Stromal cell of bone marrow (primary cell): ENCODE measurements around the gene HOXB6.

Source experiments
- DNase-seq: peaks from one replicate; pipeline ENCODE4 v3.0.0-alpha.2; 2012; ENCODE audit warnings: low read depth

The HOXB6 gene

GRCh38 chr17:48578616-48579470 lies 25.9 kb downstream of the HOXB6 start:
- no peak for DNase-seq

- no peak for DNase-seq
Measured at GRCh38 chr17:48577946-48578615, 26.7 kb downstream of the HOXB6 start, which contains the start of gene HOXB4. TSS of gene HOXB4 (minus strand) at chr17:48578350. CDS start at chr17:48578319, 31 bp downstream.

DNA sequence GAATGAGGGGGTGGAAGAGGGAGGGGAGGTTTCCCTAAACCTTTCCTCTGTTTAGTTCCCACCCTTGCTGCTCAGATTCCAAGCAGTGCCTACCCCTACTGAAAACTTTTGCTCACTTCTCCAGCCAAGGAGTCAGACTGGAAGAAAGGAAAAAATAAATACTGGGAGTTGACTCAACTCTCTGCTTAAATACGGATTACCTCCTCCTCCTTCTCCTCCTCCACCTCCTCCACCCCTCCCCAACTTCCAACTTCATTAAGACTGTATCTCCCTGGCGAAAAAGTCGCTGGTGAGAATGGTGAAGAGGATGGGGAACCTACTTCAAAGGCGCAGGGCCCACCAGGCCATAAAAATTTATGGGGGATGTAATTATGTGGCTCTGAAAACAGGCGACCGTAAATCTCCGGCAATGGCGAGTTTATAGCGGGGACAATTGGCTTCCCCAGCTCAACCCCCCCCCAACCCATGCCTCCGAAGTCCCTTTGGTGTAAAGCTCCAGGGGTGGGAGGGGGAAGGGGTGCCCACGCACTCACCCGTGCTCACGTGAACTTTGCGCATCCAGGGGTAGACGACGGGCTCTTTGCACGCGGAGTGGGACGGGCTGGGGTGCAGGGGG lies 27.3 kb downstream of the HOXB6 start:
- no peak for DNase-seq

DNA sequence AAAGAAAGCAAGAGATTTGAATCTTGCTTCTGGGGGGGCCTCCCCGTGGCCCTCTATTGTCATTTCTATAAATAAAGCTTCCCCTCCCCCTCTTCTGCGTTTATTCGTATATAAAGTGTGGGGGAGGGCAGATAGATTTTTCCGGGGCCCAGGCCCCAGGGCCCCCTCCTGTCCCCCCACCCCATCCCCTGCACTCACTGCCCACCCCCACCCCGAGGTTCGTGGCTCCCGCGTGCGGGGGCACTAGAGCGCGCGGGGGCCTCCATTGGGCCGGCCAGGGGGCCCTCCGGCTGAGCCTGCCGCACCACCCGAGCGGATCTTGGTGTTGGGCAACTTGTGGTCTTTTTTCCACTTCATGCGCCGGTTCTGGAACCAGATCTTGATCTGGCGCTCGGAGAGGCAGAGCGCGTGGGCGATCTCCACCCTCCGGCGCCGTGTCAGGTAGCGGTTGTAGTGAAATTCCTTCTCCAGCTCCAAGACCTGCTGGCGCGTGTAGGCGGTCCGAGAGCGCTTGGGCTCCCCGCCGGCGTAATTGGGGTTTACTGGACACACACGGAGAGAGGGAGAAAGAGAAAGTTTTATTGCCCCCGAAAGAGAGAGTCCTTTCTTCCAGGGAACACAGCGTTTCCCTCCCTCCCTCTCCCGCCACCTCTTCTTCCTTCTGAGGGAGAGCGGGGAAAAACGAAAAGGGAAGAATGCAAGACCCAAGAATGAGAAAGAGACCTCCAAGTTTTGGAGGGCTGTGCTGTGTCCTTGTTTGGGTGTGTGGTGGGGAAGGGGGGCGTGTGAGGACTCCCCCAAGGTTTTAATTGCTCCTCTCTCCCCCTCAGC lies 28.1 kb downstream of the HOXB6 start:
- DNase-seq, result no peak

DNA sequence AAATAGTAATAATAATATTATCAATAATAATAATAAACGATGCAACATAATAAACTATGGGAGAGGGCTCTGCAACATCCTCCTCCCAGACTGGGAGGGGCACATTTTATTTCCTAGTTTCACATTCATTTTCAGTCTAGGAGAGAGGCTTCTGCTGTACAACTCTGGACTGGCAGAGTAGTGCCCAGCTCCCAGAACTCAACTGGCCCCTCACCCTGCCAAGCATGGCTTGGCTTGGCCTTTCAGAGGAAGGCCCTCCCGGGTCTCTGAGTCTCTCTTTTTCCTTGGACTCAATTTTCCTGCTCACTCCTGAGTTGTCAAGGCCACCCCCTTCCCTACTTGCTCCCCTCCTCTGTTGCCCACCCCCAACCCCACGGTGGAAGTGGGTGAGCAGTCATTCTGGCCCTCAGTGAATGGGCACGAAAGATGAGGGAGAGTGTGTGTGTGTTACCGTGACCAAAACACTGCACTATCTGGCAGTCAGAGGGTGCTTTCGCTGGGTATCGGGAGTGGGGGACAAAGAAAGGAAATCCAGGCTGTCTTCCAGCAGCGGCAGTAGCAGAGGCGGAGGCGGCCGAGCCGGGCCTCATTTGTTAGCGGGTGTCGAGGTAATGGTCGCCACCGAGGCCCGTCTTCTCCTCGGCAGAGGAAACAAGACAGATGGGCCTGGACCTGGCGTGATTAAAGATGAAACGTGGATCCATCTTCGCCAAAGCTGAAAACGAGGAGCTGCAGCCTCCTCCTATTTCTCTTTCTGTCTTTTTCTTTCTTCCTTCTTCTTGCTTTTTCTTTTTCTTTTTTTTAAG lies 28.9 kb downstream of the HOXB6 start:
- DNase-seq, result no peak

DNA sequence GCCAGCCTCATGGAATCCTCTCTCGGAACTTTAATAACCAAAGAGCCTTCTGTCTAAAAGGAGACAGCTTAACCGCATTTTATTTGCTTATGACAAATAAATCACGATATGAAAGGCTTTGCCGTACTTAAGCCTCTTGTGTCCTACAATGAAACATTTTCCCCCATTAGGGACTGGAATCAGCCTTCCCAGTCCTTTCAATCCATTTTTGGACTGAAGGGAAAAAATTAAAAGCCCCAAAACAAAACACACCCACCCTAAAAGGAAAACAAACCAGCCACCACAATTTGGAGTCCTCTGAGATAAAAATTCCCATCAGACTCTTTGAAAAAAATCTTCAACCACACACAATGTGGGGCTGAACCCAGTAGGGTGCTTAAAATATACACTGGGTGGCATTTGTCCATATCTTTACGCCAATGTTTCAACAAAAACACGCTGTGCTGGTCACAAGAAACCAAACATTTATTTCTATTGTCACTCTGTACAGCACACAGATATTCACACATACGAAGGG lies 29.7 kb downstream of the HOXB6 start:
- DNase-seq, result no peak

- DNase-seq, result no peak
Measured at GRCh38 chr17:48574505-48575065, 30.2 kb downstream of the HOXB6 start.

DNA sequence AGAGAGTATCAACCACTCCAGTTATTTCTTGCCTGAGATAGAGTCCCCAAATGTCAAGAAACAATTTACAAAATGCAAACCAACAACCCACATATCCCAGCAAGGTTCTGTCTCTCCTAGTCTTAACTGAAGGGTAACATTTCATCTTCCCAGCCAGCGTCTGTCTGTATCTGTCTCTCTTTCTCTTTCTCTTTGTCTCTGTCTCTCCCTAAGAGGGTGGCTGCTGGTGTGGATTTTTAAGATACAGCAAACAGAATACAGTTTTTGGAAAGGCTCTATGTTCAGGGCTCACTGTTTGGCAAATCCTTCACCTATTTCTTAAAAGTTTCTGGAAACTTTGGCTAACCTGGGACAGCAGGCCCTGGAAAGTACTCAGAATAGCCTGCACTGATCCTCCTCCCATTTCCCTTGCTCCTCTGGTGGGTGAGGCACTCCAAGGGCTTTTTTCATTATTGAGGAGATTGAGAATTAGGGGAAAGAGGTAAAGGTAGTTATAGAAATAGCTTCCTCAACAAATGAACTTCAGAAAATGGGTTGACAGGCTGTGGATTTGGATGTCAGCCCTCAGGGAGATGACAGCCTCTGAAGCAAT lies 32.9 kb downstream of the HOXB6 start:
- DNase-seq, result no peak

GRCh38 chr17:48571024-48571818 lies 33.6 kb downstream of the HOXB6 start:
- DNase-seq, result no peak

DNA sequence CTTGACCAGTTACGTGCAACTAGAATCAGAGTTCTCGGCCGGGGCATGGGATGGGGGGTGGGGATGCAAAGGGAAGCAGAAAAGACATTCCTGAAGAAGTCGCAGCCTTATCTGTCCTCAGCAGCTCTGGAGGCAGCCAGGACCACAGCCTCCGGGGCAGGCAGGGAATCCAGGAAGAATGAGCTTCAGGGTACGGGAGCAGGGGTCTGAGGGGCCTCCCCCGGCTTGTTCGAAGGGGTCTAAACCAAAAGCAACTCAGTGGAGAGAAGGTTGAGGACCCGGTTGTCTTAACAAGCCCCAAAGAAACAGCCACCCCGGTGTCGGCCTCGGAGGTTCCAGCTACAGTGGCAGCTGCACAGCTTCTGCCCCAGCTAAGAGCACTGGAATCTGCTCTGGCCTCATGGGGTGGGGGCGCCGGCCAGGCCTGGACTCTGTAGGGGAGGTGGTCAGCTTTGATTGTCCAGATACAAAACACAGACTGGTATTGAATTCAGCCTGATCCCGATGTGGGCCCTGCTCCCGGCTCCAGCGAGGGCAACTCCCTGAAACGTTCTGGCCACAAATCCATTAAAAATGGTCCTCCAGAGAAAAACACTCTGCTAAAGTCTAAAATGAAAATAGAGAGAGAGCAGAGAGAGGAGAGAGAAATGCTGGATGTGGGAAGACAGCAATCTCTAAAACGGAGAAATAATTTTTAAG lies 34.3 kb downstream of the HOXB6 start:
- no peak for DNase-seq

- no peak for DNase-seq
Measured at GRCh38 chr17:48569674-48570324, 35.0 kb downstream of the HOXB6 start.

GRCh38 chr17:48569240-48569582 lies 35.6 kb downstream of the HOXB6 start:
- DNase-seq, result no peak

GRCh38 chr17:48568499-48569239 lies 36.1 kb downstream of the HOXB6 start:
- no peak for DNase-seq

- no peak for DNase-seq
Measured at GRCh38 chr17:48567646-48568354, 37.0 kb downstream of the HOXB6 start.

GRCh38 chr17:48567209-48567608 lies 37.6 kb downstream of the HOXB6 start:
- no peak for DNase-seq

- DNase-seq, result no peak
Measured at GRCh38 chr17:48566717-48567116, 38.1 kb downstream of the HOXB6 start.
